Measurements from ENCODE around the gene POU5F2.
A peak's percentile ranks its signal among the peaks of the same experiment; 100 is the strongest.

Gene POU5F2

GRCh38 chr5:93741136-93741811, at the start of gene POU5F2:
POU5F2 (minus strand) TSS chr5:93741600; CDS start chr5:93741563, 37 bp downstream.
- DNase-seq (ENCODE audit: low spot score): no peak

GRCh38 chr5:93790401-93790800, 49.0 kb upstream of the POU5F2 start:
- DNase-seq (ENCODE audit: low spot score): no peak

- DNase-seq (ENCODE audit: low spot score): peak; percentile 52
These were observed 48.0 kb upstream of the POU5F2 start for GRCh38 chr5:93789173-93790067.

- no peak for DNase-seq (ENCODE audit: low spot score)
These were observed 46.2 kb upstream of the POU5F2 start for GRCh38 chr5:93787598-93787997.

- DNase-seq (ENCODE audit: low spot score): no peak
These were observed 44.1 kb upstream of the POU5F2 start for GRCh38 chr5:93785475-93785874.

GRCh38 chr5:93782978-93783377, 41.6 kb upstream of the POU5F2 start:
- peak; percentile 5 for DNase-seq (ENCODE audit: low spot score)

GRCh38 chr5:93777620-93778019, 36.2 kb upstream of the POU5F2 start:
- DNase-seq (ENCODE audit: low spot score): no peak

- no peak for DNase-seq (ENCODE audit: low spot score)
These were observed 15.0 kb upstream of the POU5F2 start for GRCh38 chr5:93756372-93756771.

GRCh38 chr5:93755716-93756115, 14.3 kb upstream of the POU5F2 start:
- DNase-seq (ENCODE audit: low spot score): no peak

- DNase-seq (ENCODE audit: low spot score): no peak
These were observed 7.5 kb upstream of the POU5F2 start for GRCh38 chr5:93748875-93749397.

- DNase-seq (ENCODE audit: low spot score): peak; percentile 19
These were observed 5.1 kb upstream of the POU5F2 start for GRCh38 chr5:93746406-93747056.

- no peak for DNase-seq (ENCODE audit: low spot score)
These were observed 5.1 kb downstream of the POU5F2 start for GRCh38 chr5:93736284-93736683.

GRCh38 chr5:93735378-93735777, 6.0 kb downstream of the POU5F2 start:
- DNase-seq (ENCODE audit: low spot score): no peak

- DNase-seq (ENCODE audit: low spot score): no peak
These were observed 9.4 kb downstream of the POU5F2 start for GRCh38 chr5:93731987-93732386.

GRCh38 chr5:93726595-93726994, 14.8 kb downstream of the POU5F2 start:
- DNase-seq (ENCODE audit: low spot score): no peak

GRCh38 chr5:93724791-93725190, 16.6 kb downstream of the POU5F2 start:
- no peak for DNase-seq (ENCODE audit: low spot score)

- DNase-seq (ENCODE audit: low spot score): no peak
These were observed 17.7 kb downstream of the POU5F2 start for GRCh38 chr5:93723681-93724080.

- no peak for DNase-seq (ENCODE audit: low spot score)
These were observed 18.4 kb downstream of the POU5F2 start for GRCh38 chr5:93723005-93723404.

- no peak for DNase-seq (ENCODE audit: low spot score)
These were observed 18.8 kb downstream of the POU5F2 start for GRCh38 chr5:93722588-93722987.

GRCh38 chr5:93721511-93721910, 19.9 kb downstream of the POU5F2 start:
- DNase-seq (ENCODE audit: low spot score): no peak

- DNase-seq (ENCODE audit: low spot score): no peak
These were observed 20.3 kb downstream of the POU5F2 start for GRCh38 chr5:93721071-93721470.

- DNase-seq (ENCODE audit: low spot score): no peak
These were observed 24.2 kb downstream of the POU5F2 start for GRCh38 chr5:93717162-93717561.

GRCh38 chr5:93716453-93716852, 24.9 kb downstream of the POU5F2 start:
- no peak for DNase-seq (ENCODE audit: low spot score)

Measured in AG08395 (cell line).